ENCODE data around the gene PTPRT. TPM values are rescaled to one million over a fixed set of nuclear protein-coding genes. Genes with fewer than 3 reads are reported as not detected.

Gene PTPRT
- not detected for total RNA-seq

DNA sequence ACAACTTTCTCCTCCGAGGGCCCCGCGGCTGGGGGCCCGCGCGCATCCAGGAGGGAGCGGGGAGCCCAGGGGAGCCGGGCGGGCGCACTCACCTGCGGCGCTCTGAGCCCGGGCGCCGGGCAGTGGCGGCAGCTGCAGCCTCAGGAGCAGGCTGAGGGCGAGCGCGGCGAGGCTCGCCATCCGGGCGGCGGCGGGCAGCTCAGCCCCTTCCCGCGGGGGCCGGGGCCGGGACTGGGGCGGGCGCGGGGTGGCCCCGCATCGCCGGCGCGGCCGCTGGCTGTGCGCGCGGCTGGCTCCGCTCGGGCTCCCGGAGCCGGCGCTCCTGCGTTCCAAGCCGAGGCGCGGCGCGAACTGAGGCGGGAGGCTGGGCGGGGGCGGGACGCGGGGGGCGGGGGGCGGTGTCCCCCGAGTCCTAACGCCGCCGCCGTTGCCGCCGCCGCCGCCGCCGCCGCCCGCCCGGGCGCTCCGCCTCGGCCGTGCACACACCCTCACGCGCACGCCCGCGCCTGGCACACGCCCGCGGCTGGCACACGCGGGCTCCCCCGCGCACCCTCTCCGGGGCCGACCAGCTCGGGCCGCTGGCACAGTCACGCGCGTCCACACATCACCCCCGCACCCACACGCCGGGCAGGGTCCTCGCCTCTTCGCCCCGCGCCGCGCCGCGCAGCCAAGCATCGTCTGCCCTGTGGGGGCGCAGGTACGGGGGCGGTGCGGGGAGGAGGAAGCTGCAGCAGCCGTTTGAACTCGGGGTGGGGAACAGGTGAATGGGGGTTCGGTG lies at the start of gene PTPRT:
TSS of gene PTPRT (minus strand) at position 353 of the 778 bp plus-strand sequence. CDS start at position 180, 173 bp downstream.
- DNase-seq (no peak), ATAC-seq (no peak)
- peaks cover 37% of the 10 kb centered on the region for H3K27me3 Mint-ChIP-seq
- POLR2A ChIA-PET, result interaction anchor here (0.6 kb wide), 1 partner anchor 9 kb away, joined by 3 read pairs; no protein-coding TSS in a partner anchor
- H3K36me3 Mint-ChIP-seq (ENCODE audit: low read depth), result no peaks in the 10 kb centered on the region
- TF ChIP-seq CTCF (IDR thresholded peaks at IDR 0.05), result no peak
- no peaks in the 10 kb centered on the region for H3K9me3 Mint-ChIP-seq
- intact Hi-C loops (cut with micrococcal nuclease), result no loop called here
- CTCF ChIA-PET, result interaction anchor here (0.8 kb wide), 1 partner anchor 219 kb away, joined by 5 read pairs; no protein-coding TSS in a partner anchor
- peaks cover 4% of the 10 kb centered on the region for H3K4me1 Mint-ChIP-seq (ENCODE audit: low read depth)
- no peak within 1 kb of the TSS for H3K27ac Mint-ChIP-seq
- H3K4me3 Mint-ChIP-seq, result no peak within 1 kb of the TSS

DNA sequence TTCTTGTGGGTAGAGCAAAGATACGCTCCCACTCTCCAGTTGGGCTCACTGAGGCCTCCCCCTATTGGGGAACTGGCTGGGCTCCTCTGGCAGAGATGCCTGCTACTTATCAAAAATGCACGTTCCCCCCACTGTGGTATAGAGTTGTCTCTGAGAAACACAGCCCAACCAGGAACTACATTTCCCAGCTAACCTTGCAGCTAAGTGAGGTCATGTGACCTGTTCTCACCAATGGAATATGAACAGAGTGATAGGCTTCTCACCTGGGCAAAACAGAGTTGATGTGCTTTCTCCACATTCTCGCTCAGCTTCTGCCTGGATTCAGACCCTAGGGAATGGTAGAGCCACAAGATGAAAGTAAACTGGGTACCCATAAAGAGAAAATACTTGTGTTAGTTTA lies 49.1 kb upstream of the PTPRT start:
- POLR2A ChIA-PET, result no interaction called here
- DNase-seq (no peak), ATAC-seq (no peak)
- CTCF ChIA-PET, result no interaction called here
- H3K4me1 Mint-ChIP-seq (ENCODE audit: low read depth), result no peaks in the 10 kb centered on the region
- H3K36me3 Mint-ChIP-seq (ENCODE audit: low read depth), result no peaks in the 10 kb centered on the region
- no peak overlapping the region for H3K4me3 Mint-ChIP-seq
- peaks cover 1% of the 10 kb centered on the region for H3K27me3 Mint-ChIP-seq
- H3K27ac Mint-ChIP-seq, result no peak overlapping the region
- H3K9me3 Mint-ChIP-seq, result peaks cover 4% of the 10 kb centered on the region
- intact Hi-C loops (cut with micrococcal nuclease), result no loop called here
- TF ChIP-seq CTCF (IDR thresholded peaks at IDR 0.05), result no peak

- H3K4me3 Mint-ChIP-seq, result no peak overlapping the region
Measured at GRCh38 chr20:43238266-43238665, 48.6 kb upstream of the PTPRT start.

GRCh38 chr20:43237651-43238168 lies 48.0 kb upstream of the PTPRT start:
- Mint-ChIP-seq H3K27ac (no peak overlapping the region), H3K27me3 (no peaks in the 10 kb centered on the region), H3K9me3 (peaks cover 4% of the 10 kb centered on the region), H3K4me1 (ENCODE audit: low read depth) (no peaks in the 10 kb centered on the region), H3K4me3 (no peak overlapping the region), H3K36me3 (ENCODE audit: low read depth) (no peaks in the 10 kb centered on the region)
- DNase-seq, result no peak
- no peak for ATAC-seq
- CTCF ChIA-PET, result no interaction called here
- TF ChIP-seq CTCF (IDR thresholded peaks at IDR 0.05), result no peak
- intact Hi-C loops (cut with micrococcal nuclease), result no loop called here
- POLR2A ChIA-PET, result no interaction called here

More at GRCh38 chr20:43238266-43238665, 48.6 kb upstream of the PTPRT start:
- no peak for DNase-seq
- CTCF ChIA-PET, result no interaction called here
- intact Hi-C loops (cut with micrococcal nuclease), result no loop called here
- no peak for TF ChIP-seq CTCF (IDR thresholded peaks at IDR 0.05)
- ATAC-seq, result no peak
- H3K36me3 Mint-ChIP-seq (ENCODE audit: low read depth), result no peaks in the 10 kb centered on the region
- POLR2A ChIA-PET, result no interaction called here
- H3K4me1 Mint-ChIP-seq (ENCODE audit: low read depth), result no peaks in the 10 kb centered on the region
- no peaks in the 10 kb centered on the region for H3K27me3 Mint-ChIP-seq
- peaks cover 4% of the 10 kb centered on the region for H3K9me3 Mint-ChIP-seq
- H3K27ac Mint-ChIP-seq, result no peak overlapping the region

DNA sequence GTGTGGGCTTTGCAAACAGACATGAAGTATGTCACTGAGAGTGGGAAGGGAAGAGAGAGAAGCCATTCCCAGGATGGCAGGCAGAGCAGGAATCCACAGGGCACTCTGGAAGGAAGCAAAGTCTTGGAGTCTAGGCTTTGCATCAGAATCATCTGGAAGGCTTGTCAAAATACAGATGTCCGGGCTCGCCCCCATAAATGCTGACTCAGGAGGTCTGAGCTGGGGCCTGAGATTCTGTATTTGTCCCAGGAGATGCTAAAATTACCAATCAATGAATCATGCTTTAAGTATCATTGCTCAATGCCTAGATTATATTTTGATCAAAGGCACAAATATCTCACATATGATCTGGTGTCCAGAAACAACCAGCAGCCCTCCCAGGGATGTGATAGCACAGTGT lies 46.3 kb upstream of the PTPRT start:
- no peak for TF ChIP-seq CTCF (IDR thresholded peaks at IDR 0.05)
- ChIA-PET CTCF (no interaction called here), POLR2A (no interaction called here)
- intact Hi-C loops (cut with micrococcal nuclease), result no loop called here
- Mint-ChIP-seq H3K36me3 (ENCODE audit: low read depth) (no peaks in the 10 kb centered on the region), H3K27me3 (no peaks in the 10 kb centered on the region), H3K9me3 (peaks cover 4% of the 10 kb centered on the region), H3K4me1 (ENCODE audit: low read depth) (no peaks in the 10 kb centered on the region), H3K27ac (no peak overlapping the region), H3K4me3 (no peak overlapping the region)
- DNase-seq, result no peak
- no peak for ATAC-seq

Data from activated CD8-positive, alpha-beta T cell treated with anti-CD3 and anti-CD28 coated beads for 36 hours (primary cell).